Measurements from ENCODE around the gene LRRC8A. TPM values are rescaled to one million over a fixed set of nuclear protein-coding genes. Genes with fewer than 3 reads are reported as not detected.

Gene LRRC8A
- total and polyA plus RNA-seq, 2 of the 13 experiments (the other 11 are each of a cell fraction or from before 2014, with no cell fraction given), result 16.1 to 40.6 TPM

GRCh38 chr9:128911529-128912035, 29.6 kb downstream of the LRRC8A start (continued):
- TF ChIP-seq ZNF503 (CRISPR knock-in tag; IDR thresholded peaks at IDR 0.05) (peak; percentile 27; the same call in 1 of the 2 replicates), SP5 (CRISPR knock-in tag; IDR thresholded peaks at IDR 0.05; ENCODE audit: borderline replicate concordance, low read depth) (no peak; the same call in none of the 2 replicates), ZNF317 (CRISPR knock-in tag; IDR thresholded peaks at IDR 0.05) (peak; percentile 81; the same call in 1 of the 2 replicates), FOXM1 (CRISPR knock-in tag; IDR thresholded peaks at IDR 0.05) (no peak), ZBTB1 (CRISPR knock-in tag; IDR thresholded peaks at IDR 0.05; ENCODE audit: borderline replicate concordance) (no peak), ZSCAN20 (CRISPR knock-in tag; IDR thresholded peaks at IDR 0.05; ENCODE audit: borderline replicate concordance) (no peak), ZNF337 (CRISPR knock-in tag; IDR thresholded peaks at IDR 0.05; ENCODE audit: borderline replicate concordance, low read depth) (no peak), RAD21 (CRISPR knock-in tag; IDR thresholded peaks at IDR 0.05) (no peak), YEATS4 (CRISPR knock-in tag; IDR thresholded peaks at IDR 0.05; ENCODE audit: borderline replicate concordance) (no peak), EHMT2 (IDR thresholded peaks at IDR 0.05; ENCODE audit: borderline replicate concordance, low read depth, low read length) (no peak), NFYB (CRISPR knock-in tag; IDR thresholded peaks at IDR 0.05) (no peak), HNRNPLL (IDR thresholded peaks at IDR 0.05; ENCODE audit: low read depth, low read length, poor library complexity, severe bottlenecking) (no peak), MATR3 (CRISPR knock-in tag; IDR thresholded peaks at IDR 0.05) (no peak), ZNF563 (CRISPR knock-in tag; IDR thresholded peaks at IDR 0.05) (no peak), TEAD3 (CRISPR knock-in tag; optimal IDR thresholded peaks at IDR 0.05; ENCODE audit: borderline replicate concordance) (peak; percentile 41), BCL6 (CRISPR knock-in tag; IDR thresholded peaks at IDR 0.05) (no peak), MXI1 (IDR thresholded peaks at IDR 0.05; ENCODE audit: borderline replicate concordance, low read depth, low read length) (no peak), SRY (CRISPR knock-in tag; IDR thresholded peaks at IDR 0.05) (no peak), ONECUT2 (CRISPR knock-in tag; IDR thresholded peaks at IDR 0.05) (no peak), CHCHD3 (CRISPR knock-in tag; IDR thresholded peaks at IDR 0.05) (no peak), GPN1 (CRISPR knock-in tag; IDR thresholded peaks at IDR 0.05; ENCODE audit: borderline replicate concordance) (no peak), ZNF280B (CRISPR knock-in tag; IDR thresholded peaks at IDR 0.05; ENCODE audit: borderline replicate concordance) (no peak), SCMH1 (CRISPR knock-in tag; IDR thresholded peaks at IDR 0.05; ENCODE audit: borderline replicate concordance) (no peak), SRF (IDR thresholded peaks at IDR 0.05; ENCODE audit: low read depth, low read length) (no peak), NFKB2 (CRISPR knock-in tag; IDR thresholded peaks at IDR 0.05; ENCODE audit: borderline replicate concordance) (no peak)
- TF ChIP-seq, protein P1, sequence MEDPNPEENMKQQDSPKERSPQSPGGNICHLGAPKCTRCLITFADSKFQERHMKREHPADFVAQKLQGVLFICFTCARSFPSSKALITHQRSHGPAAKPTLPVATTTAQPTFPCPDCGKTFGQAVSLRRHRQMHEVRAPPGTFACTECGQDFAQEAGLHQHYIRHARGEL (CRISPR knock-in tag; IDR thresholded peaks at IDR 0.05), result no peak
- TF ChIP-seq, protein P2, sequence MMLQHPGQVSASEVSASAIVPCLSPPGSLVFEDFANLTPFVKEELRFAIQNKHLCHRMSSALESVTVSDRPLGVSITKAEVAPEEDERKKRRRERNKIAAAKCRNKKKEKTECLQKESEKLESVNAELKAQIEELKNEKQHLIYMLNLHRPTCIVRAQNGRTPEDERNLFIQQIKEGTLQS (CRISPR knock-in tag; IDR thresholded peaks at IDR 0.05), result peak; percentile 85
- TF ChIP-seq, protein P3, sequence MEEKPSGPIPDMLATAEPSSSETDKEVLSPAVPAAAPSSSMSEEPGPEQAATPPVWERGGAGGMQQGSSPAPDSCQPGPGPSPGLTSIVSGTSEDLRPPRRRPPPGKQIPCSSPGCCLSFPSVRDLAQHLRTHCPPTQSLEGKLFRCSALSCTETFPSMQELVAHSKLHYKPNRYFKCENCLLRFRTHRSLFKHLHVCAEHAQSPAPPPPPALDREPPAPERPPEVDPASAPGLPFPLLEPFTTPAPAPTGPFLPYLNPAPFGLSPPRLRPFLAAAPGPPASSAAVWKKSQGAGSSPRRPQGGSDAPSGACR (CRISPR knock-in tag; IDR thresholded peaks at IDR 0.05), result no peak
